Ishikawa (cell line): ENCODE measurements around the gene PALLD.

Source experiments
- CEBPB ChIP-seq: IDR thresholded peaks from 2 replicates; pipeline ENCODE4 v1.6.1; 2012
- CREB1 ChIP-seq: IDR thresholded peaks from 2 replicates; pipeline ENCODE4 v1.6.1; 2012; ENCODE audit warnings: low read depth
- EGR1 ChIP-seq: IDR thresholded peaks from 2 replicates; pipeline ENCODE4 v1.6.1; 2012
- EP300 ChIP-seq: IDR thresholded peaks from 2 replicates; pipeline ENCODE4 v1.6.1; 2012; ENCODE audit warnings: borderline replicate concordance
- FOXM1 ChIP-seq: IDR thresholded peaks from 2 replicates; pipeline ENCODE4 v1.6.1; 2012; ENCODE audit warnings: low read depth, borderline replicate concordance
- MAX ChIP-seq: IDR thresholded peaks from 2 replicates; pipeline ENCODE4 v1.6.1; 2012
- RAD21 ChIP-seq: IDR thresholded peaks from 2 replicates; pipeline ENCODE4 v1.6.1; 2012; ENCODE audit warnings: low read depth
- REST ChIP-seq: IDR thresholded peaks from 2 replicates; pipeline ENCODE4 v1.6.1; 2012; ENCODE audit warnings: low read depth, mild to moderate bottlenecking
- TAF1 ChIP-seq: IDR thresholded peaks from 2 replicates; pipeline ENCODE4 v1.6.1; 2012; ENCODE audit warnings: low read depth, mild to moderate bottlenecking
- TCF12 ChIP-seq: IDR thresholded peaks from 2 replicates; pipeline ENCODE4 v1.6.1; 2012; ENCODE audit warnings: low read depth
- TEAD4 ChIP-seq: IDR thresholded peaks from 2 replicates; pipeline ENCODE4 v1.6.1; 2012
- USF1 ChIP-seq: IDR thresholded peaks from 2 replicates; pipeline ENCODE4 v1.6.1; 2012
- YY1 ChIP-seq: IDR thresholded peaks from 2 replicates; pipeline ENCODE4 v1.6.1; 2012; ENCODE audit warnings: low read depth

GRCh38 chr4:168618577-168619265 is 121.9 kb downstream of the PALLD start:
- TF ChIP-seq CEBPB (no peak), TAF1 (no peak), REST (no peak), TEAD4 (peak; percentile 83), EP300 (peak; percentile 77), MAX (peak; percentile 47), TCF12 (peak; percentile 67), USF1 (no peak), FOXM1 (no peak; the same call in 1 of the 2 replicates), CREB1 (no peak), RAD21 (no peak), EGR1 (no peak), YY1 (no peak)
